Measurements from ENCODE around the gene CCDC14.
"Not testable (repeated sequence)": the region's sequence is repeated elsewhere in the genome, so short reads cannot be mapped to it uniquely, and the experiment has no call there.

DNA sequence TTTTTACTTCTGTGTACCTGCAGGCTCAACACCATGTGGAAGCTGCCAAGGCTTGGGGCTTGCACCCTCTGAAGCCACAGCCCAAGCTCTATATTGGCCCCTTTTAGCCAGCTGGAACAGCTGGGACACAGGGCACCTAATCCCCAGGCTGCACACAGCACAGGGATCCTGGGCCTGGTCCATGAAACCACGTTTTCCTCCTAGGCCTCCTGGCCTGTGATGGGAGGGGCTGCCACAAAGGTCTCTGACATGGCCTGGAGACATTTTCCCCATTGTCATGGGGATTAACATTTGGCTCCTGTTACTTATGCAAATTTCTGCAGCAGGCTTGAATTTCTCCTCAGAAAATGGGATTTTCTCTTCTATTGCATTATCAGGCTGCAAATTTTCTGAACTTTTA is 70.0 kb downstream of the CCDC14 start:
- TF ChIP-seq, protein P1, sequence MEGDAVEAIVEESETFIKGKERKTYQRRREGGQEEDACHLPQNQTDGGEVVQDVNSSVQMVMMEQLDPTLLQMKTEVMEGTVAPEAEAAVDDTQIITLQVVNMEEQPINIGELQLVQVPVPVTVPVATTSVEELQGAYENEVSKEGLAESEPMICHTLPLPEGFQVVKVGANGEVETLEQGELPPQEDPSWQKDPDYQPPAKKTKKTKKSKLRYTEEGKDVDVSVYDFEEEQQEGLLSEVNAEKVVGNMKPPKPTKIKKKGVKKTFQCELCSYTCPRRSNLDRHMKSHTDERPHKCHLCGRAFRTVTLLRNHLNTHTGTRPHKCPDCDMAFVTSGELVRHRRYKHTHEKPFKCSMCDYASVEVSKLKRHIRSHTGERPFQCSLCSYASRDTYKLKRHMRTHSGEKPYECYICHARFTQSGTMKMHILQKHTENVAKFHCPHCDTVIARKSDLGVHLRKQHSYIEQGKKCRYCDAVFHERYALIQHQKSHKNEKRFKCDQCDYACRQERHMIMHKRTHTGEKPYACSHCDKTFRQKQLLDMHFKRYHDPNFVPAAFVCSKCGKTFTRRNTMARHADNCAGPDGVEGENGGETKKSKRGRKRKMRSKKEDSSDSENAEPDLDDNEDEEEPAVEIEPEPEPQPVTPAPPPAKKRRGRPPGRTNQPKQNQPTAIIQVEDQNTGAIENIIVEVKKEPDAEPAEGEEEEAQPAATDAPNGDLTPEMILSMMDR (IDR thresholded peaks at IDR 0.05), result not testable (repeated sequence)
- not testable (repeated sequence) for TF ChIP-seq POLR2A (IDR thresholded peaks at IDR 0.05)
